DOHH2 (cell line): ENCODE measurements around the gene CLINT1.

Experiments
- EZH2phosphoT487 ChIP-seq: fragments of 200-600 bp; sonication (generic); IDR thresholded peaks from 2 replicates; pipeline ENCODE4 v1.6.1; 2017; ENCODE audit warnings: borderline replicate concordance, mild to moderate bottlenecking, antibody characterized with exemption, low read length, moderate library complexity, mixed read lengths
- TF ChIP-seq, protein P1 (sequence below): fragments of 200-600 bp; sonication (generic); IDR thresholded peaks from one replicate; pipeline ENCODE4 v1.5.1; 2014; ENCODE audit warnings: antibody characterized with exemption, mild to moderate bottlenecking, low read depth, low read length; ENCODE audit not compliant: poor library complexity, severe bottlenecking

GRCh38 chr5:157772127-157772526 is 86.8 kb downstream of the CLINT1 start:
- TF ChIP-seq, protein P1, sequence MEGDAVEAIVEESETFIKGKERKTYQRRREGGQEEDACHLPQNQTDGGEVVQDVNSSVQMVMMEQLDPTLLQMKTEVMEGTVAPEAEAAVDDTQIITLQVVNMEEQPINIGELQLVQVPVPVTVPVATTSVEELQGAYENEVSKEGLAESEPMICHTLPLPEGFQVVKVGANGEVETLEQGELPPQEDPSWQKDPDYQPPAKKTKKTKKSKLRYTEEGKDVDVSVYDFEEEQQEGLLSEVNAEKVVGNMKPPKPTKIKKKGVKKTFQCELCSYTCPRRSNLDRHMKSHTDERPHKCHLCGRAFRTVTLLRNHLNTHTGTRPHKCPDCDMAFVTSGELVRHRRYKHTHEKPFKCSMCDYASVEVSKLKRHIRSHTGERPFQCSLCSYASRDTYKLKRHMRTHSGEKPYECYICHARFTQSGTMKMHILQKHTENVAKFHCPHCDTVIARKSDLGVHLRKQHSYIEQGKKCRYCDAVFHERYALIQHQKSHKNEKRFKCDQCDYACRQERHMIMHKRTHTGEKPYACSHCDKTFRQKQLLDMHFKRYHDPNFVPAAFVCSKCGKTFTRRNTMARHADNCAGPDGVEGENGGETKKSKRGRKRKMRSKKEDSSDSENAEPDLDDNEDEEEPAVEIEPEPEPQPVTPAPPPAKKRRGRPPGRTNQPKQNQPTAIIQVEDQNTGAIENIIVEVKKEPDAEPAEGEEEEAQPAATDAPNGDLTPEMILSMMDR: no peak
- no peak for TF ChIP-seq EZH2phosphoT487
